CD4-positive, alpha-beta T cell treated with Interleukin-6 for 4 hours (primary cell): Measurements from ENCODE around the gene TRAM1L1.

ENCODE experiments used
- DNase-seq: peaks from one replicate; pipeline ENCODE4 v3.0.0-alpha.2; 2020; ENCODE audit warnings: mixed read lengths

Gene TRAM1L1

DNA sequence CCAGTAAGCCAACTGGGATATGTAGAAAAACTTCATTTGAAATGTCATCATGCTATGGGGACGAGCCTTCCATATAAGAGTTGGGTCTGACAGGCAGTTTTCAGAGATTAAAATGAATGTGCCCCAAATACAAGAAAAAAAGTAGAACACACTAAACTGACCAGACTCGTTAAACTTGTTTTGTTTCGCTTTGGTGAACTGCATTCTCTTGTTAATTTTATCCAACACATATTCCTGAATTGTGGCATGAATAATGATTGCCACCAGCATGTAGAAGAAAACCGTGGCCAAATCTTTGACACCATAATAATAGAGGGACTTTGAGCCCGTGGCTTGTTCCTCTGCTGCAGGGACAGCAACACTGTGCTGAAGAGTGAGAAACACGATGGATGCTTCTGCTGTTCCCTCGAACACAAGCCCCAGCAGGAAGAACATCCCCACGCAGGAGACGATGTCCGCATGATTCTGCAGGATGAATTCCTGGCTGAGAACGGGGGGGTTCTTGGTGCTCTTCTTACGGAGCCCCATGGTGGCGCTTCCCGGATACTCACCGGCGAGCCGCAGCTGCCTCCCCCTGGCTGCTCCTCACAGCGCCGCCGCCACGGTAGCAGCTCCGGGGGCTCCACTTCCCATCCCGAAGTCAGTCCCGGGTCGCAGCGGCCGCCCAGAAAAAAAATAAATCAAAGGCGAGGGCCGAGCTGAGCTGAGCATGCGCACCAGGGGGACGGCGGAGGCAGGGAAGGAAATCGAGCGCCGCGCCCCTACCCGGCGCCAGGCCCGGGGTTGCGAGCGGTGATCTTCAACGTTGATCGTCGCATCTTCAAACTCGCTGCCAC is at the start of gene TRAM1L1:
Gene TRAM1L1, minus strand, starts transcription at position 711 of the 836 bp plus-strand sequence. Its CDS starts 183 bp downstream, at position 528.
- DNase-seq = no peak

DNA sequence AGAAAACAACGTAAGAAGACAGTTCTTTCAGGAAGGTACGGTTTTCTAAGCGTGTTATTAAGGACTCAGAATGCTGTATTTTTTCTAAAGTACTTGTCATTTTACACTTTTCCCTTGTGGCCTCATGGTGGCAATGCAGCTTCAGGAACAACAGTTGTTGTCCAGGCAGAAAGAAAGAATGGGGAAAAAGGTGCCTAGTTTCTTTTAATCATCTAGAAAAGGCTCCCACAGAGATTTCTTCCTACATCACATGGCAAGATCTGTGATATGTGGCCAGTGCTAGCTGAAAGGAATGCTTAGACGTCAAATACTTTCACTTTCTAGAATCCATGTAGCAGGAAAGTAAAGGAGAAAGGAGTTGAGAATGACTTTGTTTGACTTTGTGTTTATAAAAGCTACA is 49.0 kb upstream of the TRAM1L1 start:
- DNase-seq = no peak

DNA sequence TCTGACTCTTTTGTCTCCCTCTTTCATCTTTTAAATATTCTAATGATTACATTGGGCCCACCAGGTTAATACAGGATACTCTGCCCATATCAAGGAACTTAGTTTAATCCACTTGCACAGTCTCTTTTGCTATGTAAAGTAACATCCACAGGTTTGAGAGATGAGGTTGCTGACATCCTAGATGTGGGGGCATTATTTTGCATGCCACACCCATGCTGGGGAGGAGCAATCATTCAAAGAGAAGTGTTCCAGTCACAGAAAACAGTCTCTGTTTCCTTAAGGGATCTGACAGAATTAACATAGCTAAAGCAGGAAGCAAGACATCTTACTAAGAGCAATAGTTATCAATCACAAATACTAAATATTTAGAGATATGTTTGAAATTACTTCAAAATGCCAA is 11.5 kb upstream of the TRAM1L1 start:
- DNase-seq = no peak

DNA sequence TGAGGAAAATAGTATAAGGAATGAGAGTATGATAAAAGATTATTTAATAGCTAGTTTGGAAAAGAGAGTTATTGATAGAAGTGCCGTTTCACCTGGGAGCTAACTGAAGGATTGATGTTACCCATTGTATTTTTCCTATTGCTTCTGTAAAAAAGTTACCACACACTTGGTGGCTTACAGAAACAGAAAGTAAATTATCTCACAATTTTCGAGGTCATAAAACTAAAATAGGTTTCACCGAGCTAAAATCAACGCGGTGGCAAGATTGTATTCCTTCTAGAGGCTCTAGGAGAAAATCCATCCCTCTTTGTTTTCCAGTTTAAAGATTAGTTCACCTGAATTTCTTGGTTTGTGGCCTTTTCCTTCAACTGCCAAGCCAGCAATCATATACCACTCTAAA is 11.1 kb upstream of the TRAM1L1 start:
- DNase-seq = no peak

DNA sequence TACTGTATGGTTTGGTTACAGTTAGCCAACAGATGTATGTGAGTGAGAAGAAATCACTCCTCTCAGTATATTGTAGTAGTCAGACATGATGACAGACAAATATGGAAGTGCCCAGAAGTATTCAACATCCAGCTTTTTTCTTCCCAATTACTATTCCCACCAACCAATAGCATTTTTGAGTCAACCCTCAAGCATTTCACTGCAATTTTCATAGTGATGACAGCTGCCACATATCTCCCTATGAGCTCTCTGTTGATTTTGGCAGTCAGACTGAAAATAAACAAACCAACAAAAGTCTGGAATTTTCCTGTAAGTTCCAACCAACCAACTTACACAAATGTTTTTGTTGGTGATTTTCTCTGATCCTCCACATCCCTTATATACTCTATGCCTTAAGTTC is 8.2 kb upstream of the TRAM1L1 start:
- no peak for DNase-seq

DNA sequence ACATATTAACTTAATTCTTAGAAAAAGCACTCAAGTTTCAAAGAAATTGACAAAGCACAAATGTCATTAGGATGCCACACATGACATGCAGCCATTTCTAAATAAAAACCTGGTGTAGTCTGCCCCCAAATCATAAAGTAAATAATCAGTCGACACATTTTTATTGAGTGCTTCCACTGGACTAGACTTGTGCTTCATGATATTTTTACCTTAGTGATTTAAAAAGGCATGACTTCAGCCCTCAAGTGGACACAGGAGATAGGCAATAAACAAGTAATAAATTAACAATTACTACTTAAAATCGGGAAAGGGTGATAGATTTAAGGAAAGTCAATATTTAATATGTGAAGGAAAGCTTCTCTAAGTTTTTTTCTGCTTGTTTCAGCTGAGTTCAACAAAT is 7.6 kb downstream of the TRAM1L1 start:
- no peak for DNase-seq

DNA sequence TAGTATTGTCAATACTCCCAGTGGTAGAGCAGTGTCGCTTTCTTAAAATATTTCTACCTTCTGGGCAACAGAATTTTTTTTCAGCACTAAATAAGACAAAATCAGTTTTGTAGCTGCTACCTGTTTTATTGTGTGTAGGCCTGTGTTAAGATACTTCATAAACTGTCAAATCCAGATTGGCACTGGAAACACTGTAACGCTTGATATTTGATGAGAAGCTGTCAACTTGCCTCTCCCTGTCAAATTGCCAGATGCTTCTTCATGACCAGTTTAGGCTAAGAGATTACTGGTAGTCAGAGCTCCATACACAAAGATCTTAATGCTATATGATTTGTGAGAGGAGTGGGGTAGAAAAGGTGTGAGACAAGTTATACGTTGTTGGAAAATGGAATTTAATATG is 17.3 kb downstream of the TRAM1L1 start:
- no peak for DNase-seq

DNA sequence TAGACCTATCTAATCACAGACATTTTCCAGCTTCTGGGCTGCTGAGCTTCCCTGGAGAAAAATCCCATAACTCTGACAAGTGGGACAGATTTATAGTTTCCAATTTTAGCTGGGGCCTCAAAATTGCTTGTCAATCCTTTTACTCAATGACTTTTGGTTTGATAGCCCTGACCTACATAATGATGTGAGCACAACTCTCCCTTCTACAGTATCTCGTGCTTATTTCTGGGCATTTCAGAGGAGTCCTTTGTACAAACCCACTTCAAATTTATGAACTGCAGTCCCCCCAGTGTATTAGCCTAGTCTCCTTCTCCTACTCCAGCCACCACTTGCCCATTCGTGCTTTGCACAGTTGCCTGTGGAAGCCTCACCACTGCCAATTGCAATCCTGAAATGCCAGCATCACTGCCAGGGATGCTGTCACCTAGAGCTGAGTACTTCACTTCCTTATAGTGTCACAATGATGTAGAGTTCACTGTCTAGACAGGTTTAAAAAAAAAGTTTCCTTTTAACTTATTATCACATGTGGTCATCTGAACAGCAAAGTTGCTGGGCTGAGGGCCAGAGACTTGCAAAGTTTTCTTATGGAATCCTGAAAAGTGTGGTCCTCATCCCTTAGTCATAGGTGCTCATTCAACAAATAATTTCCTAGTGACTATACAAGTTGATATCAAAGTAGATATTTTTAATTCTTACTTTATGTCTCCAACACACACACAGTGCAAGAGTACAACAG is 21.2 kb downstream of the TRAM1L1 start:
- no peak for DNase-seq

DNA sequence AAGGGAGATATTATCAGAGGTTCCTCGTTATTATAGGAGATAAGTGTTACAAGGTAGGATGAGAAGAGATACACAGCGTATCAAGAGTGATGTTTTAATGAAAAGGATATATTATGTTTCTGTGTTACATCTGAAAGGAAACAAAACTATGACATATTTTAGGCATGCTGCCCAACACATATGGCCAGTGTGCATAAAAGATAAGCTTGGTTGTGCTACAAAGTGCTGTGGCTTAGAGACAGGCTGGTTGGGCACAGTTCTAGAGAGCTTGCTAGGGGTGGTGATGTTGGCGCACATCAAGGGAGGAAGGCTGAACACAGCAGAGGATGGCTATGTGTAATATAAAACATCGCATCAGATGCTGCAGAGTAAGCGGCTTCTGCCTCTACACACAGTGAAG is 42.4 kb downstream of the TRAM1L1 start:
- DNase-seq = no peak
